Naive thymus-derived CD4-positive, alpha-beta T cell (primary cell): ENCODE measurements around the gene LSAMP. TPM values are rescaled to one million over a fixed set of nuclear protein-coding genes. Genes with fewer than 3 reads are reported as not detected.

Source experiments
- ATAC-seq: fragments of 150-1000 bp; cut with Tn5 transposase; 2 replicates; pipeline ENCODE4 v1.10.0; 2021; ENCODE audit warnings: mild to moderate bottlenecking, moderate library complexity
- CTCF ChIA-PET: fragments of 350-600 bp; sonication (Branson Sonifier 250); formaldehyde crosslinking; loops from one replicate; lab custom pipeline; 2021; ENCODE audit warnings: antibody characterized with exemption; lab: Charles Lee
- POLR2A ChIA-PET: fragments of 350-600 bp; sonication (Branson Sonifier 250); formaldehyde crosslinking; loops from one replicate; lab custom pipeline; 2021; ENCODE audit warnings: antibody characterized with exemption, inconsistent platforms; lab: Charles Lee
- DNase-seq, 9 donors: peaks; one replicate each; pipeline versions ENCODE4 v3.0.0 to v3.0.0-alpha.2; 2020 to 2022; ENCODE audit warnings: mixed read lengths in 1 of 9
- H3K27ac ChIP-seq: one replicate; pipeline ENCODE4 v1.7.0; 2013; ENCODE audit warnings: mild to moderate bottlenecking, low read depth, low read length, moderate library complexity
- H3K27me3 ChIP-seq, 2 donors: one replicate each; pipeline ENCODE4 v1.7.0; 2013; ENCODE audit warnings: low read length in 2 of 2, mild to moderate bottlenecking in 2 of 2, moderate library complexity in 2 of 2; ENCODE audit not compliant: control insufficient read depth in 2 of 2, insufficient read depth in 2 of 2
- H3K36me3 ChIP-seq, 3 experiments: 1 replicate in 2 of 3; 2 replicates in 1 of 3; pipeline ENCODE4 v1.7.0; 2013; ENCODE audit warnings: low read length in 3 of 3, mild to moderate bottlenecking in 3 of 3, moderate library complexity in 1 of 3; ENCODE audit not compliant: insufficient read depth in 3 of 3, control insufficient read depth in 2 of 3
- H3K4me1 ChIP-seq, 2 donors: one replicate each; pipeline ENCODE4 v1.7.0; 2013; ENCODE audit warnings: low read length in 2 of 2, mild to moderate bottlenecking in 2 of 2, moderate library complexity in 1 of 2; ENCODE audit not compliant: control insufficient read depth in 2 of 2, insufficient read depth in 2 of 2
- H3K4me3 ChIP-seq: 2 replicates; pipeline ENCODE4 v1.7.0; 2013; ENCODE audit warnings: mild to moderate bottlenecking, low read length
- H3K9me3 ChIP-seq, 3 experiments: 1 replicate in 2 of 3; 2 replicates in 1 of 3; pipeline ENCODE4 v1.7.0; 2013; ENCODE audit warnings: low read length in 3 of 3; ENCODE audit not compliant: control insufficient read depth in 2 of 3
- H3K27ac Mint-ChIP-seq, 9 donors: one replicate each; pipeline ENCODE4 v1.8.0; 2020 to 2022; ENCODE audit warnings: mixed read lengths in 9 of 9, mild to moderate bottlenecking in 8 of 9, moderate library complexity in 5 of 9, inconsistent platforms in 2 of 9
- H3K27me3 Mint-ChIP-seq, 5 donors: one replicate each; pipeline ENCODE4 v1.8.0; 2021 to 2022; ENCODE audit warnings: mixed read lengths in 5 of 5, mild to moderate bottlenecking in 1 of 5
- H3K36me3 Mint-ChIP-seq, 5 donors: one replicate each; pipeline ENCODE4 v1.8.0; 2020 to 2022; ENCODE audit warnings: mixed read lengths in 5 of 5, mild to moderate bottlenecking in 3 of 5, inconsistent platforms in 1 of 5
- H3K4me1 Mint-ChIP-seq, 7 donors: one replicate each; pipeline ENCODE4 v1.8.0; 2020 to 2022; ENCODE audit warnings: mixed read lengths in 7 of 7, mild to moderate bottlenecking in 3 of 7, inconsistent platforms in 1 of 7
- H3K4me3 Mint-ChIP-seq, 10 donors: one replicate each; pipeline ENCODE4 v1.8.0; 2020 to 2022; ENCODE audit warnings: mild to moderate bottlenecking in 10 of 10, mixed read lengths in 10 of 10, moderate library complexity in 6 of 10, inconsistent platforms in 2 of 10
- H3K9me3 Mint-ChIP-seq, 11 donors: one replicate each; pipeline ENCODE4 v1.8.0; 2020 to 2022; ENCODE audit warnings: mixed read lengths in 11 of 11, mild to moderate bottlenecking in 4 of 11, inconsistent platforms in 1 of 11, moderate library complexity in 1 of 11
- intact Hi-C, 2 donors: fragments of 100-400 bp; cut with micrococcal nuclease; formaldehyde crosslinking; loops; one replicate each; pipeline ENCODE4 v1.15.1; 2023
- polyA plus RNA-seq, 2 donors: library from polyadenylated mRNA; unstranded; fragments of 300-500 nt; fragmentation: Illumina TruSeq; gene quantifications; one replicate each; pipeline ENCODE4 v1.2.3, GENCODE V29; 2021
- total RNA-seq, 6 experiments: library from RNA in 5 of 6; stranded (reverse) in 5 of 6; gene quantifications; 1 replicate in 5 of 6; 2 replicates in 1 of 6; pipeline ENCODE4 v1.2.3 and lab custom pipeline; 2021 to 2026

LSAMP gene
- total and polyA plus RNA-seq, 7 experiments from 2014 or later: not detected

- Mint-ChIP-seq H3K4me1 (peaks cover 0 to 1% (median 0%) of the 10 kb centered on the region in 7 donors), H3K36me3 (no peaks in the 10 kb centered on the region), H3K27me3 (peaks cover 0 to 5% (median 0%) of the 10 kb centered on the region in 5 donors), H3K4me3 (no peak overlapping the region), H3K9me3 (peaks cover 0 to 3% (median 0%) of the 10 kb centered on the region in 11 donors), H3K27ac (no peak overlapping the region)
- ATAC-seq (no peak), DNase-seq (no peak)
- no peak overlapping the region for H3K4me3 ChIP-seq
- H3K9me3 ChIP-seq: no peaks in the 10 kb centered on the region
- POLR2A ChIA-PET: no interaction called here
- CTCF ChIA-PET: no interaction called here
- H3K27ac ChIP-seq: no peak overlapping the region
- H3K4me1 ChIP-seq: no peaks in the 10 kb centered on the region
- intact Hi-C loops: no loop called here
- H3K27me3 ChIP-seq: no peaks in the 10 kb centered on the region
- H3K36me3 ChIP-seq: no peaks in the 10 kb centered on the region
Measured at GRCh38 chr3:116051040-116051439, 394.2 kb downstream of the LSAMP start.

- ChIA-PET CTCF (no interaction called here), POLR2A (no interaction called here)
- Histone ChIP-seq H3K4me1 (no peaks in the 10 kb centered on the region), H3K36me3 (no peaks in the 10 kb centered on the region), H3K27ac (no peak overlapping the region), H3K9me3 (no peaks in the 10 kb centered on the region), H3K27me3 (no peaks in the 10 kb centered on the region), H3K4me3 (no peak overlapping the region)
- intact Hi-C loops: no loop called here
- H3K9me3 Mint-ChIP-seq: peaks cover 0 to 3% (median 0%) of the 10 kb centered on the region in 11 donors
- H3K4me3 Mint-ChIP-seq: no peak overlapping the region
- no peak for DNase-seq
- H3K4me1 Mint-ChIP-seq: peaks cover 0 to 1% (median 0%) of the 10 kb centered on the region in 7 donors
- no peak overlapping the region for H3K27ac Mint-ChIP-seq
- no peak for ATAC-seq
- H3K36me3 Mint-ChIP-seq: no peaks in the 10 kb centered on the region
- peaks cover 0 to 5% (median 0%) of the 10 kb centered on the region in 5 donors for H3K27me3 Mint-ChIP-seq
Measured at GRCh38 chr3:116050311-116050915, 394.9 kb downstream of the LSAMP start.

GRCh38 chr3:116048991-116049390 is 396.3 kb downstream of the LSAMP start:
- H3K27me3 Mint-ChIP-seq: peaks cover 0 to 5% (median 0%) of the 10 kb centered on the region in 5 donors
- ChIA-PET CTCF (no interaction called here), POLR2A (no interaction called here)
- H3K9me3 ChIP-seq: no peaks in the 10 kb centered on the region
- no peak overlapping the region for H3K4me3 Mint-ChIP-seq
- no peaks in the 10 kb centered on the region for H3K27me3 ChIP-seq
- H3K4me3 ChIP-seq: no peak overlapping the region
- no peak overlapping the region for H3K27ac Mint-ChIP-seq
- intact Hi-C loops: no loop called here
- H3K27ac ChIP-seq: no peak overlapping the region
- H3K4me1 ChIP-seq: no peaks in the 10 kb centered on the region
- no peaks in the 10 kb centered on the region for H3K36me3 ChIP-seq
- no peaks in the 10 kb centered on the region for H3K36me3 Mint-ChIP-seq
- ATAC-seq: no peak
- peaks cover 0 to 1% (median 0%) of the 10 kb centered on the region in 7 donors for H3K4me1 Mint-ChIP-seq
- no peak for DNase-seq
- peaks cover 0 to 4% (median 0%) of the 10 kb centered on the region in 11 donors for H3K9me3 Mint-ChIP-seq

DNA sequence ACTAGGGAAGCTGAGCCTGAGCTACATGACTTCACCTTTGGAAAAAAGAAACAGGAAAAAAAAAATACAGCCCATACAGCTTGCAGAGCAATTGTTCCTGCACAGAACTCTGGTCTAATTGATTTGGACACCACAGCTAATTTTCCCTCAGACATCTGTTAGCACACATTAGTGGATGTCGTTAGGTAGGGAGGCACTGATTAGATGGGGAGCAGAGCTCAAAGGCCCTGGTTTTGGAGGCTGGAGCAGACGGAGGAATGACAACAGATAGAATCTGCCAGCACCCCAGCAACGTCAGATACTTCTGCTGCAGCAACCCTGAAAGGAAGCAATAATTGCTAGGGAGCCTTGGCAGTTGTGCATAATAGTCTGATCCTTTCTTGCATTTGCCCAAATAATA is 398.9 kb downstream of the LSAMP start:
- ATAC-seq (no peak), DNase-seq (no peak)
- no peak overlapping the region for H3K27ac ChIP-seq
- Mint-ChIP-seq H3K9me3 (peaks cover 0 to 4% (median 0%) of the 10 kb centered on the region in 11 donors), H3K27me3 (peaks cover 0 to 5% (median 3%) of the 10 kb centered on the region in 5 donors), H3K27ac (no peak overlapping the region), H3K4me3 (no peak overlapping the region), H3K36me3 (no peaks in the 10 kb centered on the region), H3K4me1 (peaks cover 0 to 1% (median 0%) of the 10 kb centered on the region in 7 donors)
- no peaks in the 10 kb centered on the region for H3K4me1 ChIP-seq
- H3K9me3 ChIP-seq: no peaks in the 10 kb centered on the region
- no peaks in the 10 kb centered on the region for H3K27me3 ChIP-seq
- no peak overlapping the region for H3K4me3 ChIP-seq
- intact Hi-C loops: no loop called here
- ChIA-PET CTCF (no interaction called here), POLR2A (no interaction called here)
- no peaks in the 10 kb centered on the region for H3K36me3 ChIP-seq

- no peak for DNase-seq
- Mint-ChIP-seq H3K27ac (no peak overlapping the region), H3K27me3 (peaks cover 0 to 5% (median 3%) of the 10 kb centered on the region in 5 donors), H3K4me1 (peaks cover 0 to 1% (median 0%) of the 10 kb centered on the region in 7 donors), H3K4me3 (no peak overlapping the region), H3K9me3 (peaks cover 0 to 4% (median 0%) of the 10 kb centered on the region in 11 donors), H3K36me3 (no peaks in the 10 kb centered on the region)
- Histone ChIP-seq H3K9me3 (no peaks in the 10 kb centered on the region), H3K36me3 (no peaks in the 10 kb centered on the region), H3K27ac (no peak overlapping the region), H3K4me1 (no peaks in the 10 kb centered on the region), H3K4me3 (no peak overlapping the region), H3K27me3 (no peaks in the 10 kb centered on the region)
- ChIA-PET POLR2A (no interaction called here), CTCF (no interaction called here)
- intact Hi-C loops: no loop called here
- no peak for ATAC-seq
Measured at GRCh38 chr3:116045314-116045713, 400.0 kb downstream of the LSAMP start.

DNA sequence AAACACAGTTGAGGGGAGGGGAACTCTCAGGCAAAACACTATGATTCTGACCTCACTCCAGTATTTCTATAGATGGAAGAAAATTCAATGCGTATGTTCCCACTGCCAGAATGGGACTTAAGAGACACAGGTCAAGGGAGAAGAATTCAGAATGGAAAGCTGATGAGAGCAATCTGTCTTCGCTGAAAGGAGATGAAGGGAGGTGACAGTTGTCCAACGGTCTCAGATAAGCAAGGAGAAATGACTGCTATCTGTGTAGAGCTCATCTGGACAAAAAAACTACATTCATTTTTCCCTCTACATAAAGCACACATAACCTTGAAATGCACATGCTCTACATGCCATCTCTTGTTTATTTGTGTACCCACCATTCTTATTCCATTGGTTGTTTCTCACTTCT is 405.1 kb downstream of the LSAMP start:
- Histone ChIP-seq H3K36me3 (no peaks in the 10 kb centered on the region), H3K4me3 (no peak overlapping the region), H3K27ac (no peak overlapping the region), H3K9me3 (no peaks in the 10 kb centered on the region), H3K4me1 (no peaks in the 10 kb centered on the region), H3K27me3 (no peaks in the 10 kb centered on the region)
- CTCF ChIA-PET: interaction anchor here (0.5 kb wide), 1 partner anchor 90 kb away, joined by 4 read pairs; no protein-coding TSS in a partner anchor
- Mint-ChIP-seq H3K9me3 (peaks cover 0 to 4% (median 0%) of the 10 kb centered on the region in 11 donors), H3K27ac (no peak overlapping the region), H3K4me1 (no peaks in the 10 kb centered on the region), H3K36me3 (no peaks in the 10 kb centered on the region), H3K27me3 (peaks cover 0 to 3% (median 0%) of the 10 kb centered on the region in 5 donors), H3K4me3 (no peak overlapping the region)
- intact Hi-C loops: no loop called here
- no peak for DNase-seq
- ATAC-seq: no peak
- POLR2A ChIA-PET: no interaction called here

GRCh38 chr3:116039651-116039985 is 405.7 kb downstream of the LSAMP start:
- Histone ChIP-seq H3K9me3 (no peaks in the 10 kb centered on the region), H3K36me3 (no peaks in the 10 kb centered on the region), H3K27ac (no peak overlapping the region), H3K4me1 (no peaks in the 10 kb centered on the region), H3K27me3 (no peaks in the 10 kb centered on the region), H3K4me3 (no peak overlapping the region)
- no peak for ATAC-seq
- peaks cover 0 to 4% (median 0%) of the 10 kb centered on the region in 11 donors for H3K9me3 Mint-ChIP-seq
- H3K36me3 Mint-ChIP-seq: no peaks in the 10 kb centered on the region
- peaks cover 0 to 3% (median 0%) of the 10 kb centered on the region in 5 donors for H3K27me3 Mint-ChIP-seq
- intact Hi-C loops: no loop called here
- H3K27ac Mint-ChIP-seq: no peak overlapping the region
- H3K4me3 Mint-ChIP-seq: no peak overlapping the region
- POLR2A ChIA-PET: no interaction called here
- no peak for DNase-seq
- no peaks in the 10 kb centered on the region for H3K4me1 Mint-ChIP-seq
- CTCF ChIA-PET: interaction anchor here (0.5 kb wide), 1 partner anchor 89 kb away, joined by 4 read pairs; no protein-coding TSS in a partner anchor
